Hepatocyte (in vitro differentiated cells): ENCODE results near the gene GIPC2. TPM values are rescaled to one million over a fixed set of nuclear protein-coding genes. Genes with fewer than 3 reads are reported as not detected.

ENCODE experiments used
- DNase-seq: peaks from one replicate; pipeline ENCODE4 v3.0.0-alpha.2; 2016; ENCODE audit warnings: low spot score
- H2AFZ ChIP-seq: fragments of 200-600 bp; sonication (generic); 2 replicates; pipeline ENCODE4 v1.6.0; 2016; ENCODE audit warnings: antibody characterized with exemption, mild to moderate bottlenecking
- H3K27ac ChIP-seq: fragments of 200-600 bp; sonication (generic); 2 replicates; pipeline ENCODE4 v1.5.1; 2016; ENCODE audit warnings: mild to moderate bottlenecking
- H3K27me3 ChIP-seq: fragments of 200-600 bp; sonication (generic); 2 replicates; pipeline ENCODE4 v1.6.1; 2016
- H3K36me3 ChIP-seq: fragments of 200-600 bp; sonication (generic); replicated peaks from 2 replicates; pipeline ENCODE4 v1.5.1; 2016; ENCODE audit warnings: low read depth; ENCODE audit not compliant: insufficient read depth
- H3K4me1 ChIP-seq: fragments of 200-600 bp; sonication (generic); 2 replicates; pipeline ENCODE4 v1.5.1; 2016; ENCODE audit warnings: mild to moderate bottlenecking, moderate library complexity; ENCODE audit not compliant: insufficient read depth
- H3K4me2 ChIP-seq: fragments of 200-600 bp; sonication (generic); 2 replicates; pipeline ENCODE4 v1.6.0; 2016
- H3K4me3 ChIP-seq: fragments of 200-600 bp; sonication (generic); 2 replicates; pipeline ENCODE4 v1.5.1; 2016; ENCODE audit warnings: mild to moderate bottlenecking
- H3K79me2 ChIP-seq: fragments of 200-600 bp; sonication (generic); 2 replicates; pipeline ENCODE4 v1.6.0; 2017; ENCODE audit warnings: mild to moderate bottlenecking
- H3K9me2 ChIP-seq: fragments of 200-600 bp; sonication (generic); replicated peaks from 2 replicates; pipeline ENCODE4 v1.6.0; 2017; ENCODE audit warnings: mild to moderate bottlenecking; ENCODE audit not compliant: insufficient read depth
- H3K9me3 ChIP-seq: fragments of 200-600 bp; sonication (generic); 2 replicates; pipeline ENCODE4 v1.5.1; 2016; ENCODE audit warnings: low read depth, mild to moderate bottlenecking
- H4K20me1 ChIP-seq: fragments of 200-600 bp; sonication (generic); 2 replicates; pipeline ENCODE4 v1.6.0; 2016; ENCODE audit warnings: mild to moderate bottlenecking; ENCODE audit not compliant: insufficient read depth, poor library complexity, severe bottlenecking
- EZH2 ChIP-seq: fragments of 200-600 bp; sonication (generic); IDR thresholded peaks from 2 replicates; pipeline ENCODE4 v1.6.1; 2016; ENCODE audit warnings: antibody characterized with exemption, mild to moderate bottlenecking, borderline replicate concordance
- EZH2phosphoT487 ChIP-seq: fragments of 200-600 bp; sonication (generic); IDR thresholded peaks from one replicate; pipeline ENCODE4 v1.6.1; 2018; ENCODE audit warnings: antibody characterized with exemption, mild to moderate bottlenecking, low read depth, moderate library complexity; ENCODE audit not compliant: unreplicated experiment, severe bottlenecking
- WGBS: methylation state at CpG from one replicate; pipeline ENCODE4 v1.1.6; 2016; ENCODE audit warnings: low lambda C conversion rate; ENCODE audit errors: missing lambda C conversion rate; 5-methylcytosine and 5-hydroxymethylcytosine counted together
- polyA plus RNA-seq: library from polyadenylated mRNA; unstranded; fragments of >200 nt; fragmentation: Nextera tagmentation; extraction: Ambion mirVana; gene quantifications from 2 replicates; pipeline ENCODE4 v1.2.1, GENCODE V29; 2016
- total RNA-seq: library from RNA; depleted of rRNA; stranded (reverse); fragments of >200 nt; gene quantifications from 2 replicates; pipeline ENCODE4 v1.2.3, GENCODE V29; 2014
- TF ChIP-seq, protein P1 (sequence below): fragments of 200-600 bp; sonication (generic); IDR thresholded peaks from 2 replicates; pipeline ENCODE4 v1.5.1; 2016; ENCODE audit warnings: antibody characterized with exemption, mild to moderate bottlenecking; ENCODE audit not compliant: poor library complexity

GIPC2 gene
- total and polyA plus RNA-seq, 2 experiments from 2014 or later, result 16.9 to 24.0 TPM

DNA sequence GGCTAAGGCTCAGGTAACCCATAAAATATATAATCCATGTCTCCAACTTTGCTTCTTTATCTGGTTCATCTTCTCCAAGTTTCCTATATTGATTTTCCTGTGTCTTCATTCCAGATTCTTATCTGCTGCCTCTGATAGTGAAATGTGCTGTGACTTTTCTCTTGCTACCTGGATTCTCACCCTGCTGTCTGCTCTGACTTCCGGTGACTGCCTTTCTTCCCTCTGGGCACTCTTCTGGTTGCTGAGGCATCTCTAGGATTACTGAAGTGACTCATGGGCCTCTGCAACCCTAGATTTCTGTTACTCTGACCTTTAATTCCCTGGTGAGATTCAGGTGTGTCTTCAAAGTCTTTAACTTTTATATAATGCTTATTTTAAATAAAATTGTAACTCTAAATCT, 46.9 kb downstream of the GIPC2 start:
- Histone ChIP-seq H3K27ac (no peak overlapping the region), H4K20me1 (no peaks in the 10 kb centered on the region), H3K9me3 (no peaks in the 10 kb centered on the region), H3K4me3 (no peak overlapping the region), H3K4me2 (no peak overlapping the region), H3K4me1 (peaks cover 8% of the 10 kb centered on the region), H2AFZ (no peak overlapping the region), H3K9me2 (no peaks in the 10 kb centered on the region), H3K36me3 (no peaks in the 10 kb centered on the region), H3K27me3 (no peaks in the 10 kb centered on the region), H3K79me2 (no peaks in the 10 kb centered on the region)
- TF ChIP-seq EZH2phosphoT487 (no peak), EZH2 (no peak)
- TF ChIP-seq, protein P1, sequence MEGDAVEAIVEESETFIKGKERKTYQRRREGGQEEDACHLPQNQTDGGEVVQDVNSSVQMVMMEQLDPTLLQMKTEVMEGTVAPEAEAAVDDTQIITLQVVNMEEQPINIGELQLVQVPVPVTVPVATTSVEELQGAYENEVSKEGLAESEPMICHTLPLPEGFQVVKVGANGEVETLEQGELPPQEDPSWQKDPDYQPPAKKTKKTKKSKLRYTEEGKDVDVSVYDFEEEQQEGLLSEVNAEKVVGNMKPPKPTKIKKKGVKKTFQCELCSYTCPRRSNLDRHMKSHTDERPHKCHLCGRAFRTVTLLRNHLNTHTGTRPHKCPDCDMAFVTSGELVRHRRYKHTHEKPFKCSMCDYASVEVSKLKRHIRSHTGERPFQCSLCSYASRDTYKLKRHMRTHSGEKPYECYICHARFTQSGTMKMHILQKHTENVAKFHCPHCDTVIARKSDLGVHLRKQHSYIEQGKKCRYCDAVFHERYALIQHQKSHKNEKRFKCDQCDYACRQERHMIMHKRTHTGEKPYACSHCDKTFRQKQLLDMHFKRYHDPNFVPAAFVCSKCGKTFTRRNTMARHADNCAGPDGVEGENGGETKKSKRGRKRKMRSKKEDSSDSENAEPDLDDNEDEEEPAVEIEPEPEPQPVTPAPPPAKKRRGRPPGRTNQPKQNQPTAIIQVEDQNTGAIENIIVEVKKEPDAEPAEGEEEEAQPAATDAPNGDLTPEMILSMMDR, result no peak
- DNase-seq, result no peak
- 14% methylated on average over 1 of the region's 1 CpG for WGBS

GRCh38 chr1:78093560-78093959, 47.8 kb downstream of the GIPC2 start:
- Histone ChIP-seq H3K4me2 (no peak overlapping the region), H3K79me2 (no peaks in the 10 kb centered on the region), H2AFZ (no peak overlapping the region), H3K9me2 (no peaks in the 10 kb centered on the region), H3K27me3 (no peaks in the 10 kb centered on the region), H4K20me1 (no peaks in the 10 kb centered on the region), H3K4me1 (peaks cover 8% of the 10 kb centered on the region), H3K27ac (no peak overlapping the region), H3K9me3 (no peaks in the 10 kb centered on the region), H3K4me3 (no peak overlapping the region), H3K36me3 (no peaks in the 10 kb centered on the region)
- 92% methylated on average over 1 of the region's 1 CpG for WGBS
- no peak for DNase-seq
- TF ChIP-seq EZH2, result no peak
- TF ChIP-seq, protein P1, result no peak
- TF ChIP-seq EZH2phosphoT487, result no peak

- DNase-seq, result no peak
- H3K4me1 ChIP-seq, result peaks cover 8% of the 10 kb centered on the region
- TF ChIP-seq, protein P1, result no peak
- TF ChIP-seq EZH2, result no peak
- TF ChIP-seq EZH2phosphoT487, result no peak
- H3K4me3 ChIP-seq, result no peak overlapping the region
- no peaks in the 10 kb centered on the region for H3K9me2 ChIP-seq
- no peaks in the 10 kb centered on the region for H4K20me1 ChIP-seq
- no peak overlapping the region for H3K4me2 ChIP-seq
- WGBS, result 89% methylated on average over 1 of the region's 1 CpG
- no peak overlapping the region for H2AFZ ChIP-seq
- no peaks in the 10 kb centered on the region for H3K9me3 ChIP-seq
- no peaks in the 10 kb centered on the region for H3K27me3 ChIP-seq
- H3K27ac ChIP-seq, result no peak overlapping the region
- no peaks in the 10 kb centered on the region for H3K79me2 ChIP-seq
- no peaks in the 10 kb centered on the region for H3K36me3 ChIP-seq
Measured at GRCh38 chr1:78094639-78095038, 48.9 kb downstream of the GIPC2 start.

- TF ChIP-seq EZH2phosphoT487 (no peak), EZH2 (no peak)
- TF ChIP-seq, protein P1, result no peak
- Histone ChIP-seq H3K79me2 (no peaks in the 10 kb centered on the region), H3K4me2 (no peak overlapping the region), H3K9me3 (no peaks in the 10 kb centered on the region), H3K27me3 (no peaks in the 10 kb centered on the region), H3K36me3 (no peaks in the 10 kb centered on the region), H4K20me1 (no peaks in the 10 kb centered on the region), H3K4me3 (no peak overlapping the region), H3K9me2 (no peaks in the 10 kb centered on the region), H2AFZ (no peak overlapping the region), H3K27ac (no peak overlapping the region), H3K4me1 (peaks cover 8% of the 10 kb centered on the region)
- no peak for DNase-seq
- WGBS, result 88% methylated on average over 2 of the region's 2 CpGs
Measured at GRCh38 chr1:78095593-78095992, 49.8 kb downstream of the GIPC2 start.
